SU-DHL-6 (cell line): ENCODE measurements around the gene NEURL1B.

ENCODE experiments used
- EZH2phosphoT487 ChIP-seq: fragments of 200-600 bp; sonication (generic), shearing (Covaris generic); conservative IDR thresholded peaks from 2 replicates; pipeline ENCODE4 v1.6.1; 2018; ENCODE audit warnings: mild to moderate bottlenecking, antibody characterized with exemption, low read length, moderate library complexity, mixed read lengths
- TF ChIP-seq, protein P1 (sequence below): fragments of 200-600 bp; sonication (generic); IDR thresholded peaks from one replicate; pipeline ENCODE4 v1.5.1; 2017; ENCODE audit warnings: antibody characterized with exemption, mild to moderate bottlenecking, low read length, moderate library complexity; ENCODE audit not compliant: insufficient read depth, poor library complexity, severe bottlenecking

DNA sequence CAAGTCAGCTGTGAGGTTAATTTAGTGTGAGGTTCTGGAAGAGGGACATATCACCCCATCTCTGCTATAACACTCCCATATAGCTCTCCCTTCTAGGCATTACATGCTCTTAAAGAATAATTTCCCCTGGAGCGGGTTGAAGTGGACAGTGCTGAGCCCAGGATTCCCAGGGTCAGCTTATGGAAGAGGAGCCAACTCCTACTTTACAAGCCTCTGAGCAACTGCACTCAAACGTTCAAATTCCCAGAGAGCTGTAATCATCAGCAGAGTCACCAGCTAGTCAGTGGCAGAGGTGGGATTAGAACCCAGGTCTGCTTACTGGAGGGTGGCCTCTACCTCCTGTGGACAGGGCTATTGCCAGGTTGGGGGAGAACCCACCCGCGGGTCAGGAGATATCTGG is 1.4 kb downstream of the NEURL1B start:
- TF ChIP-seq, protein P1, sequence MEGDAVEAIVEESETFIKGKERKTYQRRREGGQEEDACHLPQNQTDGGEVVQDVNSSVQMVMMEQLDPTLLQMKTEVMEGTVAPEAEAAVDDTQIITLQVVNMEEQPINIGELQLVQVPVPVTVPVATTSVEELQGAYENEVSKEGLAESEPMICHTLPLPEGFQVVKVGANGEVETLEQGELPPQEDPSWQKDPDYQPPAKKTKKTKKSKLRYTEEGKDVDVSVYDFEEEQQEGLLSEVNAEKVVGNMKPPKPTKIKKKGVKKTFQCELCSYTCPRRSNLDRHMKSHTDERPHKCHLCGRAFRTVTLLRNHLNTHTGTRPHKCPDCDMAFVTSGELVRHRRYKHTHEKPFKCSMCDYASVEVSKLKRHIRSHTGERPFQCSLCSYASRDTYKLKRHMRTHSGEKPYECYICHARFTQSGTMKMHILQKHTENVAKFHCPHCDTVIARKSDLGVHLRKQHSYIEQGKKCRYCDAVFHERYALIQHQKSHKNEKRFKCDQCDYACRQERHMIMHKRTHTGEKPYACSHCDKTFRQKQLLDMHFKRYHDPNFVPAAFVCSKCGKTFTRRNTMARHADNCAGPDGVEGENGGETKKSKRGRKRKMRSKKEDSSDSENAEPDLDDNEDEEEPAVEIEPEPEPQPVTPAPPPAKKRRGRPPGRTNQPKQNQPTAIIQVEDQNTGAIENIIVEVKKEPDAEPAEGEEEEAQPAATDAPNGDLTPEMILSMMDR = no peak
- TF ChIP-seq EZH2phosphoT487 = no peak
